HCT116 (cell line): ENCODE data around the gene WDR17.

Source experiments
- ATF3 ChIP-seq: IDR thresholded peaks from 2 replicates; pipeline ENCODE4 v1.6.1; 2012
- EGR1 ChIP-seq: IDR thresholded peaks from 2 replicates; pipeline ENCODE4 v1.6.1; 2012; ENCODE audit warnings: low read depth
- POLR2A ChIP-seq: IDR thresholded peaks from 2 replicates; pipeline ENCODE4 v1.7.0; 2011; ENCODE audit warnings: borderline replicate concordance; ENCODE audit not compliant: insufficient read depth, insufficient read length; ENCODE audit errors: extremely low read depth
- REST ChIP-seq: IDR thresholded peaks from 2 replicates; pipeline ENCODE4 v1.6.1; 2012; ENCODE audit warnings: low read depth
- SP1 ChIP-seq: IDR thresholded peaks from 2 replicates; pipeline ENCODE4 v1.6.1; 2012; ENCODE audit warnings: low read depth
- TF ChIP-seq, protein P1 (sequence below), 3 experiments: fragments of 200-600 bp in 1 of 3; sonication (generic) in 1 of 3; IDR thresholded peaks in 2 of 3; conservative IDR thresholded peaks in 1 of 3; 2 replicates each; pipeline ENCODE4 v1.5.1; 2012 to 2017; ENCODE audit warnings: low read depth in 2 of 3, low read length in 2 of 3, antibody characterized with exemption in 1 of 3, borderline replicate concordance in 1 of 3, control low read depth in 1 of 3, mild to moderate bottlenecking in 1 of 3, mixed read lengths in 1 of 3, mixed run types in 1 of 3, moderate library complexity in 1 of 3; ENCODE audit not compliant: insufficient read depth in 1 of 3

GRCh38 chr4:176150704-176151103, 85.1 kb downstream of the WDR17 start:
- TF ChIP-seq POLR2A (no peak), ATF3 (no peak), EGR1 (no peak), SP1 (no peak), REST (no peak)
- TF ChIP-seq, protein P1, sequence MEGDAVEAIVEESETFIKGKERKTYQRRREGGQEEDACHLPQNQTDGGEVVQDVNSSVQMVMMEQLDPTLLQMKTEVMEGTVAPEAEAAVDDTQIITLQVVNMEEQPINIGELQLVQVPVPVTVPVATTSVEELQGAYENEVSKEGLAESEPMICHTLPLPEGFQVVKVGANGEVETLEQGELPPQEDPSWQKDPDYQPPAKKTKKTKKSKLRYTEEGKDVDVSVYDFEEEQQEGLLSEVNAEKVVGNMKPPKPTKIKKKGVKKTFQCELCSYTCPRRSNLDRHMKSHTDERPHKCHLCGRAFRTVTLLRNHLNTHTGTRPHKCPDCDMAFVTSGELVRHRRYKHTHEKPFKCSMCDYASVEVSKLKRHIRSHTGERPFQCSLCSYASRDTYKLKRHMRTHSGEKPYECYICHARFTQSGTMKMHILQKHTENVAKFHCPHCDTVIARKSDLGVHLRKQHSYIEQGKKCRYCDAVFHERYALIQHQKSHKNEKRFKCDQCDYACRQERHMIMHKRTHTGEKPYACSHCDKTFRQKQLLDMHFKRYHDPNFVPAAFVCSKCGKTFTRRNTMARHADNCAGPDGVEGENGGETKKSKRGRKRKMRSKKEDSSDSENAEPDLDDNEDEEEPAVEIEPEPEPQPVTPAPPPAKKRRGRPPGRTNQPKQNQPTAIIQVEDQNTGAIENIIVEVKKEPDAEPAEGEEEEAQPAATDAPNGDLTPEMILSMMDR (IDR thresholded peaks at IDR 0.05 in 2 of 3, conservative IDR thresholded peaks at IDR 0.05 in 1 of 3; ENCODE audit: borderline replicate concordance in 1 of 3, insufficient read depth in 1 of 3, low read depth in 2 of 3, low read length in 2 of 3), result no peak
